NCI-H226 (cell line): ENCODE results near the gene RASAL3.
"Not testable (repeated sequence)": the region's sequence is repeated elsewhere in the genome, so short reads cannot be mapped to it uniquely, and the experiment has no call there.

Experiments used
- DNase-seq: peaks from one replicate; pipeline ENCODE4 v3.0.0-alpha.2; 2015

The RASAL3 gene

DNA sequence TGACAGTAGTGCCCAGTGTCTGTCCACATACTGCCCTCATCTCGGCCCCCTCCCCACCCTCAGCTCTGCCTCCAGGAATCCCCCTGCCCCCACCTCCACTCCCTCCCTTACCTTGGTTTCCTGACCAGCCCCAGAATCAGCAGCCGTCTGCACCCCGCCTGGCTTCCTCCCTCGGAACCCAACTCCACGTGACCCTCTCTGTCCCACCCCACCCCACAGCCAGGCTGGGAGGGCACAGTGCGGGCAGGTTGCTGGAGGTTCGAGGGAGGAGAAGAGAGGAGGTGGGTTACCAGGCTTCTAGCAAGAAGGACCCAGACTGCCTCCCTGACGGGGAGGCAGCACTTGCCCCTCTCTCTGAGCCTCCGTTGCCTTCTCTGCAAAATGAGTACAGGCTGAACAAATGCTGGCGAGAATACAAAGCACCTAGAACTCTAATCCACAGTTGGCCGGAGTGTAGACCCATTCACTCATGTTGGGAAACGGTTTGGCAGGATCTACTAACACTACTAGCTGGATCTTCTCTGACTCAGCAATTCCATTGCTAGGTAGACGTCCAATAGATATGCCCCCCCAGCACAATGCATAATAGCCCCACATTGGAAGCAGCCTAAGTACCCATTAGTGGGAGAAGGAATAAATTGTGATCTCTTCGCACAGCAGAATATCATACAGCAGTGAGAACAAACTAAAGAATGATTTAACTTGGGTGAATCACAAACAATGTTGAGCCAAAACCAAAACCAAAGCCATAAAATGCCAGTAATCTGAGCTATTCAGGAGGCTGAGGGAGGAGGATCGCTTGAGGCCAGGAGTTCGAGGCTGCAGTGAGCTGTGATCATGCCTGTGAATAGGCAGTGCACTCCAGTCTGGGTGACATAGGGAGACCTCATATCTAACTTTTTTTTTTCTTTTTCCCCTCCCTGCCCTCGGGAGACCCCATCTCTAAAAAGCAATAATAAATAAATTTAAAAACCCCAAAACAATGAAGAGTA, at the start of gene RASAL3:
Gene RASAL3, minus strand, starts transcription at position 151 of the 992 bp plus-strand sequence. CDS start 186 bp downstream, outside the sequence.
- no peak for DNase-seq

DNA sequence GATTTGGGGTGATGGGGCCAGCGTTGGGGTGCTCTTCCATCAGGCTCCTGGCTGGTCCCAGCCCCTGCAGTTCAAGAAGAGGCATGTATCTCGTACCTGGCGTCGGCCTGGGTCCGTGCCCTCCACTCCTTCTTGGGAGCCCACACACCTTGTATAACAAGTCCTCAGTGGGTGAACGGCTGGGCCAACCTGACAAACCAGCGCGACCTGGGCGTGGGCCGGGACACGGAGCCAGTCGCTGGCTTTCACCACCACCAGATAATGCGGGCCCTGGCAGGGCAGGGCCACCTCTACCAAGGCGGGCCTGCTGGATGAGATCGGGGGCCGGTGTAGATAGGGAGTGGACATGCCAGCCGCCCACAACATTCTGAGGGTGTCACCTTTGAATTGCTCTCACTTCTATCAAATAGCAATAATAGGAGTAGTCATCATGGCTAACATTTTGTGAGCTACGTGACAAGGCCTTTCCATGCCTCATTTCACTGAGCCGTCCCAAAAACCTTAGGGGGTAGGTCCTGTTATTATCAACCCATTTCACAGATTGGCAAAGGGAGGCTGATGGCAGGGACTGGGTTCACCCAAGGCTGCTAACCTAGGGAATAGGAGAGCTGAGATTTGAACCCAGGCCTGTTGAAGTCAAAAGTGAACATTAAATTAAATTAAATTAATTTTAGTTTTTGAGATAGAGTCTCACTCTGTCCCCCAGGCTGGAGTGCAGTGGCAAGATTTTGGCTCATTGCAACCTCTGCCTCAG, 47.5 kb upstream of the RASAL3 start:
- DNase-seq = no peak

DNA sequence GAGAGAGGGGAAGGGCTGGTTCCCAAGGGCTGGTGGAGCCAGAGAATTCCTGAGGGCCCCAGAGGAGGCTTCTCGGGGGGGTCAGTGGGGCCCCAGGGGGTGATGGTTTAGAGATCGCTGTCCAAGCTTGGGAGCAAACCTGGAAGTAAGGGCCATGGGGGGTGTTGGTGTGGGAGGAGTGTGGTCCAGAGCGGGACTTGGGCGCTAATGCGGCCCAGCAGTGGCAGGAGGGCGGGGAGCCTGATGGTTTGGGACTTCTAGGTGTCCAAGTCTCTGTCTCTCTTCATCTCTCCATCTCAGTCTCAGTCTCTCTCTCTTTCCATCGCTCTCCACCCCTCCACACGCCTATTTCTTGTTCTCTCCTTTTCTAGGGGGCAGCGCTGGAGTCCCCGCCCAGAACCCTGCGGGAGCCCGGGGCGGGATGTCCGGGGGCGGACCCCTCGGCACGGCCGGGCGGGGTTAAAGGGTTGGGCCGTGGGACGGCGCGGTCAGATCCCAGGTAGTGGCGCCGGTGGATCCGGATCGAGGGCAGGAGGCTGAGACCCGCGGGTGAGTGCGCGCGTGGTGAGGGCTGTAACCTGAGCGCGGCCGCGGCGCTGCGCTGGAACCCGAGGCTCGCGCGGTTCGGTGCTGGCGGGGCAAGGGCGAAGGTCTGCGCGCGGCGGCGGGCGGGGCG, 43.8 kb upstream of the RASAL3 start, which contains the start of gene CYP4F22:
Gene CYP4F22, plus strand, starts transcription at position 491 of the 676 bp plus-strand sequence. CDS start 16,812 bp downstream, outside the sequence.
- no peak for DNase-seq

DNA sequence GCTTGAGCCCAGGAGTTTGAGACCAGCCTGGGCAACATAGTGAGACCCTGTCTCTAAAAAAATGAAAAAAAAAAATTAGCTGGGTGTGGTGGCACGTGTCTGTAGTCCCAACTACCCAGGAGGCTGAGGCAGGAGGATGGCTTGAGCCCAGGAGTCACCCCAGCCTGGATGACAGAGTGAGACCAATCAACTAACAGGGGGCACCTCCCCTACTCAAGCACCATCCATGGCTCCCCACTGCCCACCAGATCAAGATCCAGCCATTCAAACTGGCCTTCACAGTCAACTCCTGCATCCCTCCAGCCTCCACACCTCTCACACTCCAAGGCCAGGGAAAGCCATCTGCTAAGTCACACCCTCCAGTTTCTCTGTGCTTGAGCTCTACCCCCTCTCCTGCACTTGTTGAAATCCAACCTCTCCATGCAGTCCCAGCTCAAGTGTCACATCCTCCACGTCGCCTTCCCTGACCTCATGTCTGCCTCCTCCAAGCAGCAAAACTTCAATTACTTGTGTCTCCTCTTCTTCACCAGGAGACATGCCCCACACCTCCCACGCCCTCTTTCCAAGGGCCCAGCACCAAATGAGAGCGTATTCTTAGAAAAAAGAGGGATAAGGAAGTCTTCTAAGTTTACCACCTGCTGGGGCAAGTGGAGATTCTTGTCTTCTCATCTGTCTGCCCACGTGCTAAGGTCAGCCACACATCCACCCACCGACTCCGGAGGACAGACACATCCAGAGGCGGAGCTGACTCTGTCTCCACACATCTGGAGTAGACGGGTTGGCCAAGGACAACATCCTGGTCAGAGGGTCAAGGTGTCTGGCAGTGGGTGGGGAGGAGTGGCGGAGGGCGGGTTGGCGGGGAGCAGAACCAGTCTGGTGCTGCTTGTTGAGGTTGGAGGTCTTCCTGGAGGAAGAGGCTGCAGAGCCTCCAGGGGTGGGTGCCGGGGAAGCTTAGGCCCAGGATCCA, 43.0 kb upstream of the RASAL3 start:
- DNase-seq = no peak

DNA sequence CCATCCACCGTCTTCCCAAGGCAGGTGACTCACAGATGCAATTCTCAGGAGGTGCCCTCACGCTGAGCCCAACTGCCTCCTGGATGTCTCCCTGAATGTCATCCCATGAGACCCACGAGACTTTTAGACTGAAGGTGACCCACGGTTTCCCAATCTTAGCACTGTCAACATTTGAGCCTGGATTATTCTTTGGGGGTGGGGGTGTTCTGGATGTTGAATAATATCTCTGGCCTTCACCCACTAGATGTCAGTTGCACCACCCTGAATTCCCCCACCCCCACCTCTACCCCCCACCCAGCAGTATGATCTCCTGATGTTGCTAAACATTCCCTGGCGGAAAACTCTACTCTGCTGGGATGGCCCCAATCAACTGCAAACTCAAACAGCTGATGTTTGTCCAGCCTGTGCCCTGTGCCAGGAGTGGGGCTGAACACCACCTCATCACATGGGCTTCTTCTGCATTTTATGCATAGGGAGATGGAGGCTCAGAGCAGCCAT, 41.8 kb upstream of the RASAL3 start:
- DNase-seq = no peak

DNA sequence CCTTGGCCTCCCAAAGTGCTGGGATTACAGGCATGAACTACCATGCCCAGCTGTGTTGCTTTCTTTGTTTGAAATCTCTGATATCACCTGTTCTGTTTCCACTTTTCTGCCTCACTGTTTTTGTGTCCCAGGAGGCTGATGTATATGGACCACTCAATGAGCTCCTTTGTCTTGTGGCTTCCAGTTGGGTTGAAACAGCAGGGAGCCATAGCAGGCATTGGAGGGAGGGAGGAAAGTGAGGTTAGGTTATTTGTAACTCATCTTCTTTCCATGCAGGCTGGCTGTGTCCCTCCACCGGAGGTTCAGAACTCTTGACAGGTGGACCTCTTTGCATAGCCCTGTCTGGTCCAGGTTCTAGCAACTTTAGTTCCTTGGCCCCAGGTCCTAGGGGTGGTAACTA, 37.9 kb upstream of the RASAL3 start:
- DNase-seq = no peak

DNA sequence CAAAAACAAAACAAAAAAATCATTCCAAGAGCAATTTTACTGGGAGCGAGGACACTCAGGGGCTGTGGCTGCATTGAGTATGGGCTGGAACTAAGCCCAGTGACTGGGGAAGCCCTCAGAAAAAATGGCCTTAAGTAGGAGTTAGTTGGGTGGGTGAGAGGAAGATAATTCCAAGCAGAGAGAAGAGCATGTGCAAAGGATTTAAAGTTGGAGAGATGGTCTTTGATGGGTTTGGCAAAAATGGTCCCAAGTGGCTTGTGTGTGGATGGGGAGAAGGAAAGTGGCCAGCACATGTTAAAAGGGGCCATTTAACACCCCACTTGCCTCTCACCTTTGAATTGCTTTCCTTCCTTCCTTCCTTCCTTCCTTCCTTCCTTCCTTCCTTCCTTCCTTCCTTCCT, 37.3 kb upstream of the RASAL3 start:
- DNase-seq = no peak

DNA sequence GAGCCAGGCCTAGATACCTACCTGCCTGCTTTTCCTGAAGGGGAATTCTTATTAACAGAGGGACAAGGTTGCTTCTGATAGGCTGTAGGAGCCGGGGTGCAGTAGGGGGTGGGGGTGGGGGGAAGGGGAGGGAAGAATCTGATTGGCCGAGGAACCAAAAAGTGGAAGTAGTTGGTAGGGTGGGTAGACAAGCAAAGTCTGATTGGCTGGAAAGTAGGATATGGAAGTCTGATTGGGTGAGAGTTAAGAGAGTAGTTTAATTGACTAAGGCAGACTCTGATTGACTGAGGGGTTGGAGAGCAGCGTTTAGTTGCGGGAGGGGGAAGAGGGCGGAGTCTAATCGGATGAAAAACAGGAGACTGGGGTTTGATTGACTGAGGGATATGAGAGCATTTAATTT, 34.6 kb upstream of the RASAL3 start:
- DNase-seq = no peak

DNA sequence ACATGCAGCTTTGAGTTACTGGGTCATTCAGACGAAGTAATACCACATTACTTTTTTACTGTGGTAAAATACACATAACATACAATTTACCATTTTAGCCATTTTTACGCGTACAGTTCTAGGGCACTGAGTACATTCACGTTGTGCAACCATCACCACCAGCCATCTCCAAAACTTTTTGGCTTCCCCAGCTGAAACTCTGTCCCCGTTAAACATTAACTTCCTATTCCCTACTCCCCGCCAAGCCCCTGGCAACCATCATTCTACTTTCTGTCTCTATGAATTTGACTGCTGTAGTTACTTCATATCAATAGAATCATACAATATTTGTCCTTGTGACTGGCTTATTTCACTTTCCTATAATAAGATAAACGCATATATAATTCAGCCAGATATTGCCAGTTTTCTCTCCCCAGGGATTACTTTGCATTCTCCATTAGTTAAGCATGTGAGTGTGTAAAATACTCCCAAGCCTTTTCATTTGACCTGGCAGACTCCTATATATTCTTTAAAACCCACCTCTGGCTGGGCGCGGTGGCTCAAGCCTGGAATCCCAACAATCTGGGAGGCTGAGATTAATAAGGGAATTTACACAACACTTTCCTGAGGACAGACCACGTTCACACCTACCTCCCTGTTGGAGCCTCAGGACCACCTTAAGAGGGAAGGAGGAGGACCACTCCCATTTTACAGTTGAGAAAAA, 34.0 kb upstream of the RASAL3 start:
- DNase-seq = no peak

DNA sequence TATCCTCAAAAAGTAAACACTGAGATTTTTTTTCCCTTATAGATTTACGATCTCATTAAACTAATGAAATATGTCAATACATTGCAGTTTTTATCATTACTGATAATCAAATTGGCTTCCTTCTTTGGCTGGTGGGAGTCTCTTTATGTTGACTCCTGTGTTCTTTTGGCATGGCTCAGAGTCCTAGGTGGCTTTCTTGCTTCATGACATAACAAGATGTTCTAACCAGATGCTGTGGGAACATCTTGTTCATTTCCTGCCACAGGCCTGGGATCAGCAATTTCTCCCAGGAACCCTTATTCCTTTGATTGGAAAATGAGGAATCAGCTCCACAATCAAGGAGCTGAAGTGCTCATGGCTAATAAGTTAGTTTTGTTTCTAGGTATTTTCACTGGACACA, 30.8 kb upstream of the RASAL3 start:
- no peak for DNase-seq

DNA sequence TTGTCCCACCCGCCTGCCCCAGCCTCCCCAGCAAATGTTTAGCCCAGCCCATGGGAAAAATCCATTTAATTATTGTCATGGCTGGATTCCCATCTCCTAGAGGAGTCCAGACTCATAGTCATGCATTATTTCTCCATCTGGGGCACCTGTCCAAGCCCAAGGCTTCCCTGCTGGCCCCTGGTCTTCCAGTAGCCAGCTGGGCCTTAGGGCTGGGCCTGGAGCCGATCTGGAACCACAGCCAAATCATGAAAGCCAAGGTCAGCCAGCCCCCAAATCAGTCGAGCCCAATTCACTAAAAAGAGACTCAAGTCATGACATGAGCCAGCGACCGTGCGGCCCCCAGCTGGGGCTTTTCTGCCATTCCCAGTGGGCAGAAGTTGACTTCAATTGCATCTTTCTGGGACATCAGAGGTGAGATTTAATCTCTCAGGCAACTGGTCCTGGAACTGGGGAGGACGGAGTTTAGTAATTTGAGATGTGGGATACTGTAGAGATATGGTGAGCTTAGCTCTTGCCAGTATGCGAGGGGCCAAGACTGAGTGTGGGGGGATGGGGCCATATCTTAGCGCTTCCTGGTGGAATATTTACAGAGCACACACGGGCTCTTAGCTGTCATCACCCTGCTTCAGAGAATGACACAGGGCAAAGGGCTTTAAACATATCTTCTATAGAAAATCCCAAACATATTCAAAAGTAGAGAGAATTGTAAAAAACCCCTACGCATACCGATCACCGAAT, 24.3 kb upstream of the RASAL3 start:
- DNase-seq = no peak

DNA sequence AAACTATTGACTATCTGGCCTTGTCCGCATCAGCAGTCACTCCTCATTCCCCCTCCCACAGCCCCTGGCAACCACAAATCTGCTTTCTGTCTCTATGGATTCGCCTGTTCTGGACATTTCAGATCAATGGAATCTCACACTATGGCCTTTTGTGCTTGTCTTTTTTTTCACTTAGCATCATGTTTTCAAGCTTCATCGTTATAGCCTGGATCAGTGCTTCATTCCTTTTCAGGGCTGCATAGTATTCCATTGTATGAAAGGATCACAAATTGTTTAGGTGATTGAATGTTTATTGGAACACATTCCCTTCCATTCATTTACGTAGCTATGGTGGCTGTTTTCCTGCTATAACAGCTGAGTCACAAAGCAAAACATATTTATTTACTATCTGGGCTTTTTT, 22.7 kb upstream of the RASAL3 start:
- DNase-seq = no peak

DNA sequence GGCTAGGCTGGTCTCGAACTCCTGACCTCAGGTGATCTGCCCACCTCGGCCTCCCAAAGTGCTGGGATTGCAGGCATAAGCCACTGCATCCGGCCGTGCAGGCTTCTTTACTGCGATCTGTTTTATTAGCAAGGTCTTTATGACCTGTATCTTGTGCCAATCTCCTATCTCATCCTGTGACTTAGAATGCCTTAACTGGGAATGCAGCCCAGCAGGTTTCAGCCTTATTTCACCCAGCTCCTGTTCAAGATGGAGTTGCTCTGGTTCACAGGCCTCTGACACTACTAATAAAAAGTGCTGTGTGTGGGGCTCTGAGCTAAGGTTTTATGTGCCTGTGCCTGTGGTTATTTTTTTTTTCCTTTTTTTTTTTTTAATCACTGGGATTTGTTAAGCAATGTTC, 21.4 kb upstream of the RASAL3 start:
- DNase-seq = not testable (repeated sequence)

DNA sequence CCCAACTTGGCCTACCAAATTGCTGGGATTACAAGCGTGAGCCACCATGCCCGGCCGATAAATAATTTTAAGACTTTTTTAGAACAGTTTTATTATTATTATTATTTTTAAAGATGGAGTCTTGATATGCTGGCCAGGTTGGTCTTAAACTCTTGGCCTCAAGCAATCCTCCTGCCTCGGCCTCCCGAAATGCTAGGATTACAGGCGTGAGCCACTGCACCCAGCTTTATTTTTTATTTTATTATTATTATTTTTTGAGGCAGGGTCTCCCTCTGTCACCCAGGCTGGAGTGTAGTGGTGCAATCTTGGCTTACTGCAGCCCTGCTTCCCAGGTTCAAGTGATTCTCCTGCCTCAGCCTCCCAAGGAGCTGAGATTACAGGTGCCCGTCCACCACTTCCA, 16.7 kb upstream of the RASAL3 start:
- DNase-seq = not testable (repeated sequence)

DNA sequence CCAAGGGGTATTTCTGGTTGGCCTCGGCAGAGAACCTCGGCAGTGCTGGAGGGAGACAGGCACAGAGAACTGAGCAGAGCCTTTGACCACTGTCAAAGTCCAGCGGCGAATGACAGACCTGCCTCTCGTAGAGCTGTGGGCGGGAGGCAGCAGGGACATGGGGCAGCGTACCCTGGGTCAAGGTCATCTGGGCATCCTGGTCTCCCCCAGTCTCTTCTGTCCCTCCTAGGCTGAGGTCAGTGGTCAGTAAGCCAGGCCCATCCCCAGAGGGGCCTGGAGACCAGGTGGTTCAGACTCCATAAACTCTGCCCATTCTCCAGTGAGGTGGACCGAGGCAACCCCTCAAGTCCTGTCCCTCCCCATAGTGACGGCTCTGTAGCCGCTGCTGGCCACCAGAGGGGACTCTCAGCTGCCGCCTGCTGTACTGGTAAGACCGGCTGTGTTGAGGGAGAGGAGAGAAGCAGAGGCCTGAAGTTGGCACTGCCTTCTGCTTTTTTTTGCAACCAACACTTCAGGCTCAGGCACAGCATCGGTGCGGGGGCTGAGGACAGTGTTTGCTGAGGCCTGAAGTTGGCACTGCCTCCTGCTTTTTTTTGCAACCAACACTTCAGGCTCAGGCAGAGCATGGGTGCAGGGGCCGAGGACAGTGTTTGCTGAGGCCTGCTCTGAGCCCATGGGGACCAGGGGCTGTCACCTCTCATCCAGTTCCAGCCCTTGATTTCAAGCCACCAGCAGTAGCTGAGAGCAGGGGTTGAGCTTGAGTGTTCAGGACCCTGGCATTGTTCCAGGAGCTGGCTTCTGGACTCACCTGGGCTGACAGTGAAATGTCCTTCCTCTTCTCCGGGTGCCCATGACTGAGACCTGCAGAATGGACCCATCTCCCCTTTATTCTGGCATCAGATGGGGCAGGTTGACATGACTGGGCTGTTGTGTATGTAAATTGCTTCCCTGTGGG, 15.3 kb upstream of the RASAL3 start, which contains the start of gene PGLYRP2:
Gene PGLYRP2, minus strand, starts transcription at position 111 of the 955 bp plus-strand sequence. CDS start 130 bp downstream, outside the sequence.
- DNase-seq = no peak

DNA sequence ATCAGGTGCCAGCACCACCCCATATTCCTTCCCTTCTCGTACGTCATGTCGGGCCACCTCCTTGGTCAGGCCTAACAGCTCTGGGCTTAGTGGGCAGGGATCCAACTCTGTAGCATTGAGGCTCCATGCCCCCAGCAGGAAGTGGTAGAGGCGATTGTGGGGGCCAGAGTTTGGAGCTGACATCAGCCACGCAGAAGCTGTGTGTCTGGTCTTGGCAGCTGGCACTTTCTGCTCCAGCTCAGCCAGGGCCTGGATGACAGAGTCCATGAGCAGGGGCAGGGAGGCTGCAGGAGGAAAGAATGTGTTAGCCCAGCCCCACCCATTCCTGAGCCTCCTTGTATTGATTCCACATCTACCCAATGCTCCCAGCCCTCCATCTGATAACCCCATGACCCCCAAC, 12.0 kb upstream of the RASAL3 start:
- DNase-seq = no peak

DNA sequence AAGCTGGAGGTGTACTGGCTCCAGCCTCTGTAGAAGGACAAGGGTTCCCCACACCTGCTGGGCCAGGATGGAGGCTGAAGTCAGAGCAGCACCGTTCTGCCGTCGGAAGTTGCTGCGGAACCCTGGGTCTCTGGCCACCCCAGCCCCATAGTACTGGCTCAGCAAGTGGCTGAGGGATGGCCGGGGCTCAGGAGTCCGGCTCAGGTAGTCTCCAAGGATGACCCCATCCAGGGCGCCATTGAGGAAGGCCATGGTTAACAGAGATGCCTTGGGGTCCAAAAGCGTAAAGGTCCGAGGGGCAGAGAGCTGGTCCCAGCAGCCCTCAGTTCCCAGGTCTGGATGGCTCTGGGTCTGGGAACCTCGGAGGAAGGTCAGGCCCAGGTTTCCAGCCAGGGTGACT, 11.3 kb upstream of the RASAL3 start:
- DNase-seq = no peak

DNA sequence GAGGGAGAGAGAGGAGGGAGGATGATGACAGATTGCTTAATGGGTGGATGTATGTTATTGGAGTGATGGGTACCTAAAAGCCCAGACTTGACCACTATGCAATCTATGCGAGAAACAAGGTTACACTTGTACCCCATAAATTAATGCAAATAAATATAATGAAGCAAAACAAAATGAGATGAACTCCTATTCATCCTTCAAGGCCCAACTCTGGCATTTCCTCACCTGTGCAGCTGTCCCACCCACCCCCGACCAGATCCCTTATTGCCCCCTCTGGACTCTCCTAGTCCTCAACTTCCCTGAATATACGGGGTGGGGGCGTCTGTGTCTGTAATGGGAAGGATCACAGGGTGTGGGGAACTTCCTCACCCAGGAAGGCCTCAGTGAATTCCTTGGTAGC, 10.8 kb upstream of the RASAL3 start:
- no peak for DNase-seq

DNA sequence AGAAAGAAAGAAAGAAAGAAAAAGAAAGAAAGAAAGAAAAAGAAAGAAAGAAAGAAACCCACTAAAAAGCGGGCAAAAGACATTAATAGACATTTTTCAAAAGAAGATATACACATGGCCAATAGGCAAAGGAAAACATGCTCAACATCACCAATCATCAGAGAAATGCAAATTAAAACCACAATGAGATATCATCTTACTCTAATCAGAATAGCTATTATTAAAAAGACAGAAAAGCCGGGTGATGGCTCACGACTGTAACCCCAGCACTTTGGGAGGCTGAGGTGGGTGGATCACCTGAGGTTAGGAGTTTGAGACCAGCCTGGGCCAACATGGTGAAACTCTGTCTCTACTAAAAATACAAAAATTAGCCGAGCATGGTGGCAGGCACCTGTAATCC, 9.5 kb upstream of the RASAL3 start:
- DNase-seq = not testable (repeated sequence)
